Activated T-cell treated with anti-CD3 and anti-CD28 coated beads for 1 hour (primary cell): ENCODE measurements around the gene LHFPL2.

Source experiments
- DNase-seq: peaks from one replicate; pipeline ENCODE4 v3.0.0-alpha.2; 2020; ENCODE audit warnings: low read depth

LHFPL2 gene

GRCh38 chr5:78544561-78545201, 103.9 kb downstream of the LHFPL2 start:
- DNase-seq, result no peak

GRCh38 chr5:78543916-78544315, 104.7 kb downstream of the LHFPL2 start:
- DNase-seq, result no peak

GRCh38 chr5:78543292-78543691, 105.3 kb downstream of the LHFPL2 start:
- DNase-seq, result no peak

GRCh38 chr5:78542321-78542840, 106.2 kb downstream of the LHFPL2 start:
- DNase-seq, result no peak

GRCh38 chr5:78541086-78541654, 107.4 kb downstream of the LHFPL2 start:
- no peak for DNase-seq

- no peak for DNase-seq
Measured at GRCh38 chr5:78540335-78541085, 108.1 kb downstream of the LHFPL2 start.

GRCh38 chr5:78538240-78538850, 110.2 kb downstream of the LHFPL2 start:
- no peak for DNase-seq

- no peak for DNase-seq
Measured at GRCh38 chr5:78537821-78538220, 110.8 kb downstream of the LHFPL2 start.

GRCh38 chr5:78537411-78537810, 111.2 kb downstream of the LHFPL2 start:
- no peak for DNase-seq

GRCh38 chr5:78536661-78537196, 111.8 kb downstream of the LHFPL2 start:
- DNase-seq, result no peak

GRCh38 chr5:78534905-78535200, 113.7 kb downstream of the LHFPL2 start:
- no peak for DNase-seq

- no peak for DNase-seq
Measured at GRCh38 chr5:78534148-78534904, 114.2 kb downstream of the LHFPL2 start.

- DNase-seq, result no peak
Measured at GRCh38 chr5:78533356-78533755, 115.2 kb downstream of the LHFPL2 start.

GRCh38 chr5:78530342-78531096, 118.1 kb downstream of the LHFPL2 start:
- no peak for DNase-seq

- DNase-seq, result no peak
Measured at GRCh38 chr5:78527925-78528324, 120.6 kb downstream of the LHFPL2 start.

- no peak for DNase-seq
Measured at GRCh38 chr5:78527054-78527859, 121.3 kb downstream of the LHFPL2 start.

GRCh38 chr5:78526049-78526525, 122.5 kb downstream of the LHFPL2 start:
- DNase-seq, result no peak

GRCh38 chr5:78523314-78524193, 125.0 kb downstream of the LHFPL2 start:
- no peak for DNase-seq
